ENCODE results near the gene CRHR2.

CRHR2 gene

DNA sequence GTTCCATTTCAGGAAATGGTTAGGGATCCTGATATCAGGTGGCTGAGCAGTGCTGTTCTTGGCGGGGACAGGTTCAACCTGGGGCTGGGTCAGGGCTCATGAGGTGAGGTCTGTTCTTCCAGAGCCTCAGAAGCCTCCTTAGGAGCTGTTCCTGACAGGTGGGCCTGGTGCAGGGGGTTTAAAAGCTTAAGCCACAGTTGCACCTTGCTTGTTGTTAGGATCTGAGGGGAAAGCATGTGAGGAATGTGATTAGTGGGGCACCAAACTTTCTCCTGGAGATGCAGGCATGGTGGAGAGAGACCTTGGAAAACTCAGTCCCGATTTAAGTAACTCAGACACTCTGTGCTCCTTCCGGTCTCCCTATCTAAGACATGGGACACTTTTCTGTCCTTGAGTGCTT is 18.7 kb upstream of the CRHR2 start:
- H3K36me3 ChIP-seq (ENCODE audit: control insufficient read depth, insufficient read depth, low read length) = no peaks in the 10 kb centered on the region
- TF ChIP-seq, protein P1, sequence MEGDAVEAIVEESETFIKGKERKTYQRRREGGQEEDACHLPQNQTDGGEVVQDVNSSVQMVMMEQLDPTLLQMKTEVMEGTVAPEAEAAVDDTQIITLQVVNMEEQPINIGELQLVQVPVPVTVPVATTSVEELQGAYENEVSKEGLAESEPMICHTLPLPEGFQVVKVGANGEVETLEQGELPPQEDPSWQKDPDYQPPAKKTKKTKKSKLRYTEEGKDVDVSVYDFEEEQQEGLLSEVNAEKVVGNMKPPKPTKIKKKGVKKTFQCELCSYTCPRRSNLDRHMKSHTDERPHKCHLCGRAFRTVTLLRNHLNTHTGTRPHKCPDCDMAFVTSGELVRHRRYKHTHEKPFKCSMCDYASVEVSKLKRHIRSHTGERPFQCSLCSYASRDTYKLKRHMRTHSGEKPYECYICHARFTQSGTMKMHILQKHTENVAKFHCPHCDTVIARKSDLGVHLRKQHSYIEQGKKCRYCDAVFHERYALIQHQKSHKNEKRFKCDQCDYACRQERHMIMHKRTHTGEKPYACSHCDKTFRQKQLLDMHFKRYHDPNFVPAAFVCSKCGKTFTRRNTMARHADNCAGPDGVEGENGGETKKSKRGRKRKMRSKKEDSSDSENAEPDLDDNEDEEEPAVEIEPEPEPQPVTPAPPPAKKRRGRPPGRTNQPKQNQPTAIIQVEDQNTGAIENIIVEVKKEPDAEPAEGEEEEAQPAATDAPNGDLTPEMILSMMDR (IDR thresholded peaks at IDR 0.05; ENCODE audit: insufficient read depth, low read length, poor library complexity, severe bottlenecking) = no peak
- no peaks in the 10 kb centered on the region; the same call in 1 of the 2 replicates for H3K27me3 ChIP-seq (replicated peaks; ENCODE audit: control insufficient read depth, insufficient read depth, low read length)
- DNase-seq (ENCODE audit: extremely low read depth, insufficient read length) = no peak
- H3K4me3 ChIP-seq (replicated peaks; ENCODE audit: low read depth, low read length) = no peak overlapping the region

DNA sequence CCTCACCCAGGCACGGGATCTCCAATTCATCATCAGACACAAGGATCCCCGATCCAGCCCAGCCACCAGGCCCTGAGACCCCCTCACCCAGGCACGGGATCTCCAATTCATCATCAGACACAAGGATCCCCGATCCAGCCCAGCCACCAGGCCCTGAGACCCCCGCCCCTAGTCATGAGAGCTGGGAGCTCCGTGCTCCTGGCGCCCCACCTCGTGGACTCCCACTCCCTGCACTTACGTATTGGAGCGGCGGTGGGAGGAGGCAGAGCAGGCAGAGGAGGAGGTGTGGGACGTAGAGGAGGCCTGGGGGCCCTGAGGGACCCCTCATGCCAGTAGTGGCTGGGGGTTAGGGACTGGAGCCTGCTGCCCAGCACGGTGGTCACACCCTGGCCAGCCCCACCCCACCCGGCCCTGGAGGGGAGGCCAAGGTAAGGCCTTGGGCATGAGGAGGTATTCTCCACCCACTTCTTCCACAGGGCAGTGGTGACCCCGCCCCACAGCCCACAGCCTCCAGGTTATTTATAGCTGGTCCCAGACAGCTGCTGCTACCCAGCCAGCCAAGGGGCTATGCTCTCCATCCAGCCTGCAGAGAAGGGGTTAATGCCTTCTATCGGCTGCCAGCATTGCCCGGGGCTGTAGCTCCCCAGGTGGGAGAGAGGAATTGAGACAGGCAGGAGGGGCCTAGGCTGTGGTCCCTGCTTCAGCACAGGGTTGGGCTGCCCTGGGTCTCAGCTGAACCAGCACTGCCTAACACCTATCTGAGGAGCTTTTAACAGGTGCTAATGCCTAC is 17.6 kb upstream of the CRHR2 start:
- DNase-seq (ENCODE audit: extremely low read depth, insufficient read length) = no peak
- Histone ChIP-seq H3K36me3 (ENCODE audit: control insufficient read depth, insufficient read depth, low read length) (no peaks in the 10 kb centered on the region), H3K4me3 (replicated peaks; ENCODE audit: low read depth, low read length) (no peak overlapping the region), H3K27me3 (replicated peaks; ENCODE audit: control insufficient read depth, insufficient read depth, low read length) (no peaks in the 10 kb centered on the region; the same call in 1 of the 2 replicates)
- TF ChIP-seq, protein P1 (IDR thresholded peaks at IDR 0.05; ENCODE audit: insufficient read depth, low read length, poor library complexity, severe bottlenecking) = no peak

DNA sequence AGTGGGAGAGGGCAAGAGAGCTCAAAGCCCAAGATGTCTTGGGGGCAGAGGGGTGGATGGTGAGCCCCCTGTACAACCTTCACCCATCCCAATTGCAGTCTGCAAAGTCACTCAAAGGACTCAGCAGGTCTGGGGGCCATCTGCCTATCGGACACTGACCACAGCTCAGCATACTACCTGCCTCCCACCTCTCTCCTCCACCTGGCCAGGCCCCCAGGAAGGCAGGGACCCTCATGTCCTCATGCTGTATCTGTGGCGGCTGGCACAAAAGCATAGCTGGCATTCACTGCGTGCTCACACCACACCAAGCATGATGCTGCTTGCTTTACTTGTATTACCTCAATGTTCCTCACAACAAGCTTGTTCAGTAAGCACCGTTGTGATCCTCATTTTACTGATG is 16.2 kb upstream of the CRHR2 start:
- TF ChIP-seq, protein P1 (IDR thresholded peaks at IDR 0.05; ENCODE audit: insufficient read depth, low read length, poor library complexity, severe bottlenecking) = no peak
- Histone ChIP-seq H3K36me3 (ENCODE audit: control insufficient read depth, insufficient read depth, low read length) (no peaks in the 10 kb centered on the region), H3K4me3 (replicated peaks; ENCODE audit: low read depth, low read length) (no peak overlapping the region), H3K27me3 (replicated peaks; ENCODE audit: control insufficient read depth, insufficient read depth, low read length) (no peaks in the 10 kb centered on the region; the same call in 1 of the 2 replicates)
- no peak for DNase-seq (ENCODE audit: extremely low read depth, insufficient read length)

DNA sequence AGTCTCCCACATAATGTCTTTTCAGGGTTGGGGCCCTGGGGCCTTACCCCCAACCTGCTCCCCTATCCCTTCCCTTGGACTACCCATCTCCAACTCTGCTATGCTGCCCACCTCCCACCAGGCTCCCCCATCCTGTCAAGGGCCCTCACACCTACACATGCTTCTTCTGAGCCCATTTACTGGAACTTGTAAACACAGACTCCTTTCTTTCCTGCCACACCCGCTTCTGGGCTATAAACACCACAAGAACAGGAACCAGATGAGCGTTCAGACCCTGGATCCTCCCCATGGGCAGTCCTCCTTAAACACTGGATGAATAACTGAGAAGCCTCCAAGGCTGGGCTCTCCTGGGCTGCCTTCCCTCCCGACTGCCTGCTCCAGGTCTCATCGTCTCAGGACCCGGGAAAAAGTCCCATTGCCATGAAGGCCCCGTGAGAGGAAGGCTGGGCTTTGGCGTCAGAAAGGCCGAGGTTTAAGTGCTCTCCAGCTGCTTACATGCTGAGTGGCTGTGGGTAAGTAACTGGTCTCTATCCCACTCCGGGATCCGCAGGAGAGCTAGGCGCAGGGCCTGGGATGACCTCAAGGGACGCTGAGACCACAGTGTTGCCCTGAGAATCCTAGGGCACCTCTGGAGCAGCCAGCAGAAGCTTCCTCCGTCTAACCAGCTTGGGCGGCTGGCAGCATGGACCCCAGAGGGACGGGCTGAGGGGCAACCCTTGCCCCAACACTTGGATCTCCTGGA is 15.6 kb upstream of the CRHR2 start:
- Histone ChIP-seq H3K4me3 (replicated peaks; ENCODE audit: low read depth, low read length) (no peak overlapping the region), H3K27me3 (replicated peaks; ENCODE audit: control insufficient read depth, insufficient read depth, low read length) (no peaks in the 10 kb centered on the region; the same call in 1 of the 2 replicates), H3K36me3 (ENCODE audit: control insufficient read depth, insufficient read depth, low read length) (no peaks in the 10 kb centered on the region)
- TF ChIP-seq, protein P1 (IDR thresholded peaks at IDR 0.05; ENCODE audit: insufficient read depth, low read length, poor library complexity, severe bottlenecking) = no peak
- no peak for DNase-seq (ENCODE audit: extremely low read depth, insufficient read length)

DNA sequence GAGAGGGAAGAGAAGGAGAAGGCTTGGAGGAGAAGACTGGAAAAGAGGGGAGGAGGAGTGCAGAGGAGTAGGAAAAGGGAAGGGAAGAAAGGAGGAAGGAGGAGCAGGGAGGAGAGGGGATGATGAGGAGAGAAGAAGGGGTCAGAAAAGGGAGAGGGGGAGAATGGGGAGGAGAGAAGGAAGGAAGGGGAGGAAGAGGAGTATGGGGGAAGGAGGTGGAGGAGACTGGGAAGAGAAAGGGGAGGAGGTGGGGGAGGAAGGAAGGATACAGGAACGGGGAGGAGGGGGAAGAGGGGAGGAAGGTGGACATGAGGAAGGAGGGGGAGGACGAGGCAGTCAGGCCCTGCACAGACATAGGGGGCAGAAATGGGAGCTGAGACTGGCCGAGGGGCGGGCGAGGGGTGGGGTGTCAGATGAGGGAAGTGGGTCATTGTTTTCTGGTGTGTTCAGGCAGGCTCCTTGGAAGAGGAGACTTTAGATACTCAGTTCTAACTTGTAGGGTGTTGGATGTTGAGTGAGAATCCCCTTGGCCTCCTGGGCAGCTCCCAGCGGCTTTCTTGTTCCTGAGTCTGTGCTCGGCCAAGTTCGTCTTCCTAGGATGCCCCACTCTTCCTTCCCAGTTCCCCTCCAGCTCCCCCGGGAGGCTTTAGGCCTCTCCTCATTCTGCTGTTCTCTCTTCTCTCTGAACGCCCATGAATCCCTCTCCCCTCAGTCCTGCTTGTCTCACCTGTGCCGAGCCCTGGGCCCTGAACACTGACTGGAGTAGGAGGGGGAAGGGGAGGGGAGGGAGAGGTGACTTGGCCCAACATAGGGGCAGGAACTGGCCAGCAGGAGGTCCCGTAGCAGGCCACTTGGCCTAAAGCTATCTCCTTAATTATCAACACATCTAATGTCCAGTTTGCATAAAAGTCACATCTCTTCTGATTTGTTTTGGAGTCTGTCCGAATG is 12.8 kb upstream of the CRHR2 start:
- Histone ChIP-seq H3K36me3 (ENCODE audit: control insufficient read depth, insufficient read depth, low read length) (no peaks in the 10 kb centered on the region), H3K4me3 (replicated peaks; ENCODE audit: low read depth, low read length) (no peak overlapping the region), H3K27me3 (replicated peaks; ENCODE audit: control insufficient read depth, insufficient read depth, low read length) (no peaks in the 10 kb centered on the region; the same call in none of the 2 replicates)
- no peak for DNase-seq (ENCODE audit: extremely low read depth, insufficient read length)
- TF ChIP-seq, protein P1 (IDR thresholded peaks at IDR 0.05; ENCODE audit: insufficient read depth, low read length, poor library complexity, severe bottlenecking) = no peak
